Osteocyte (in vitro differentiated cells): Measurements from ENCODE around the gene BPIFB6. TPM values are rescaled to one million over a fixed set of nuclear protein-coding genes. Genes with fewer than 3 reads are reported as not detected.

ENCODE experiments used
- DNase-seq: peaks from one replicate; pipeline ENCODE4 v3.0.0; 2021; ENCODE audit warnings: mixed read lengths; ENCODE audit not compliant: unreplicated experiment; ENCODE audit errors: extremely low spot score
- H3K27ac Mint-ChIP-seq: one replicate; pipeline ENCODE4 v1.8.0; 2021; ENCODE audit warnings: mild to moderate bottlenecking, mixed read lengths; ENCODE audit not compliant: unreplicated experiment
- H3K27me3 Mint-ChIP-seq: one replicate; pipeline ENCODE4 v1.8.0; 2021; ENCODE audit warnings: mixed read lengths; ENCODE audit not compliant: unreplicated experiment
- H3K36me3 Mint-ChIP-seq: one replicate; pipeline ENCODE4 v1.8.0; 2021; ENCODE audit warnings: mixed read lengths; ENCODE audit not compliant: unreplicated experiment
- H3K4me1 Mint-ChIP-seq: one replicate; pipeline ENCODE4 v1.8.0; 2021; ENCODE audit warnings: mixed read lengths; ENCODE audit not compliant: unreplicated experiment
- H3K4me3 Mint-ChIP-seq: one replicate; pipeline ENCODE4 v1.8.0; 2021; ENCODE audit warnings: mild to moderate bottlenecking, moderate library complexity, mixed read lengths; ENCODE audit not compliant: unreplicated experiment
- H3K9me3 Mint-ChIP-seq: one replicate; pipeline ENCODE4 v1.8.0; 2021; ENCODE audit warnings: mixed read lengths; ENCODE audit not compliant: unreplicated experiment
- CTCF ChIP-seq: fragments of 200-600 bp; sonication (generic); IDR thresholded peaks from 2 replicates; pipeline ENCODE4 v1.5.0; 2021; ENCODE audit warnings: antibody characterized with exemption, mild to moderate bottlenecking, moderate library complexity
- total RNA-seq: library from RNA; stranded (reverse); gene quantifications from 2 replicates; pipeline ENCODE4 v1.2.1, GENCODE V29; 2021

BPIFB6 gene
- total RNA-seq, 1 donor from 2014 or later, result not detected

GRCh38 chr20:33028875-33029274 lies 2.6 kb upstream of the BPIFB6 start:
- no peaks in the 10 kb centered on the region for H3K27me3 Mint-ChIP-seq
- TF ChIP-seq CTCF, result no peak
- H3K36me3 Mint-ChIP-seq, result no peaks in the 10 kb centered on the region
- H3K27ac Mint-ChIP-seq, result no peak overlapping the region
- H3K4me3 Mint-ChIP-seq, result no peak overlapping the region
- no peak for DNase-seq
- H3K9me3 Mint-ChIP-seq, result peaks cover 3% of the 10 kb centered on the region
- H3K4me1 Mint-ChIP-seq, result no peaks in the 10 kb centered on the region

DNA sequence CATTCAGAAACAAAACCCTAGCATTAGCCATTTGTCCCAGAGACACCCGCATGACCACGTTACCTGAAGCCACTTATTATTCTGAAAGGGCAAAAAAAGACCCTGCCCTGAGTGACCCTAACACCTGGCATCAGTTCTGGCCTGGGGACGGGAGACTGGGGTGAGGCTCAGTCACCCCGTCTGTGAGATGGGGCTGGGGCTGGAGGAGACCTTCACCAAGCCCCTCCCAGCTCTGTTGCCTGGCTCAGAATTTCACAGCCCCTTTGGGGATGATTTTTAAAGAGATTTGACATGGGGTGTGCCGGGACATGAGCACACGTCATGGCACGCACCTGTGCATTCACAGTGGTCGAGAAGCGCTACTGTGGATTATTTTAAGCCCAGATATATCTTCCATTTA lies 1.4 kb upstream of the BPIFB6 start:
- Mint-ChIP-seq H3K27ac (no peak overlapping the region), H3K9me3 (peaks cover 3% of the 10 kb centered on the region), H3K27me3 (no peaks in the 10 kb centered on the region), H3K36me3 (no peaks in the 10 kb centered on the region), H3K4me3 (no peak overlapping the region), H3K4me1 (no peaks in the 10 kb centered on the region)
- DNase-seq, result no peak
- no peak for TF ChIP-seq CTCF

DNA sequence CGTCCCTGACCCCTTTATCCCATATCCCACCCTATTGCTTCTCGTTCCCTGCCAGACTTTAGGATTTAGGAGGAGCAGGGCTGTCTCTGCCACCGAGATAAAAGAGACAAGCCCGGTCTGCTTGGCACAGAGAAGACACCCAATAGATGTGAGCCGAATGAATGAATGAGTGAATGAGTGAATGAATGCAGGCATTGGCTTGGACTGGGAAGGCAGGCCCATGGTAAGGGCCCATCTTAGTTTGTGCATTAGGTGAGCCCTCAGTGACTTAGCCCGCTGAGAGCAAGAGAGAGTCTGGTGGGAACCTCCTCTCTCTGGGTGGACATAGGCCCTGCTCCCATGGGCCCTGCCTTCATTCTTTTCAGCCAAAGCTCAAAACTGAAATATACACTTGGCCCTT lies 879 bp upstream of the BPIFB6 start:
- DNase-seq, result no peak
- Mint-ChIP-seq H3K36me3 (no peaks in the 10 kb centered on the region), H3K4me3 (no peak overlapping the region), H3K9me3 (peaks cover 3% of the 10 kb centered on the region), H3K4me1 (no peaks in the 10 kb centered on the region), H3K27me3 (no peaks in the 10 kb centered on the region), H3K27ac (no peak overlapping the region)
- no peak for TF ChIP-seq CTCF

DNA sequence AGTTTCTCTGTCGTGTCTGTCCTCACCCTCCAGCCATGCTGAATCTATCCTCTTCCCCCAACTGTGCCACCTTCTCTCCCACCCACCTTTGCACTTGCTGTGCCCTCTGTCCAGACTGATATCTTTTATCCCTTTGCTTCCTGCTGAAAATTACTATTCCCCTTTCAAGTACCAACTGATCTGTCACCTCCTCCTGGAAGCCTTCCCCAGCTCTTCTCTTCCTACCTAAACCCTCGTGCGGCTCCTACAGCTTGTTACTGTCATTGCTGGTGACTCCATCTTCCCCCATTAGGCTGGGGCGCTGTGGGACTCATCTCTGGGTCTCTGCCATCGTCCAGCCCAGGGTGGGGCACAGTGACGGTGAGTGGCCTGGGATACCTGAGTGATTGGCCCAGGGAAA lies 1.1 kb downstream of the BPIFB6 start:
- Mint-ChIP-seq H3K4me3 (no peak overlapping the region), H3K27ac (no peak overlapping the region), H3K9me3 (peaks cover 3% of the 10 kb centered on the region), H3K27me3 (no peaks in the 10 kb centered on the region), H3K4me1 (no peaks in the 10 kb centered on the region), H3K36me3 (no peaks in the 10 kb centered on the region)
- no peak for DNase-seq
- no peak for TF ChIP-seq CTCF

- no peak for TF ChIP-seq CTCF
- DNase-seq, result no peak
- Mint-ChIP-seq H3K4me3 (no peak overlapping the region), H3K9me3 (peaks cover 3% of the 10 kb centered on the region), H3K27ac (no peak overlapping the region), H3K36me3 (no peaks in the 10 kb centered on the region), H3K27me3 (peaks cover 6% of the 10 kb centered on the region), H3K4me1 (no peaks in the 10 kb centered on the region)
Measured at GRCh38 chr20:33033381-33033780, 1.9 kb downstream of the BPIFB6 start.
